Activated CD4-positive, alpha-beta memory T cell treated with anti-CD3 and anti-CD28 coated beads for 36 hours (primary cell): ENCODE results near the gene ANKRD28. TPM values are rescaled to one million over a fixed set of nuclear protein-coding genes. Genes with fewer than 3 reads are reported as not detected.
"Not testable (repeated sequence)": the region's sequence is repeated elsewhere in the genome, so short reads cannot be mapped to it uniquely, and the experiment has no call there.

Experiments used
- CTCF ChIA-PET: fragments of 350-600 bp; sonication (Branson Sonifier 250); formaldehyde crosslinking; loops from one replicate; lab custom pipeline; 2021; ENCODE audit warnings: antibody characterized with exemption, inconsistent platforms; lab: Charles Lee
- POLR2A ChIA-PET: fragments of 350-600 bp; sonication (Branson Sonifier 250); formaldehyde crosslinking; loops from one replicate; lab custom pipeline; 2021; ENCODE audit warnings: antibody characterized with exemption; lab: Charles Lee
- DNase-seq: peaks from one replicate; pipeline ENCODE4 v3.0.0-alpha.2; 2020
- H3K27ac Mint-ChIP-seq: one replicate; pipeline ENCODE4 v1.8.0; 2021; ENCODE audit warnings: mixed read lengths
- H3K27me3 Mint-ChIP-seq: one replicate; pipeline ENCODE4 v1.8.0; 2021; ENCODE audit warnings: mixed read lengths
- H3K36me3 Mint-ChIP-seq: one replicate; pipeline ENCODE4 v1.8.0; 2021; ENCODE audit warnings: mixed read lengths
- H3K4me1 Mint-ChIP-seq: one replicate; pipeline ENCODE4 v1.8.0; 2021; ENCODE audit warnings: low read depth, mixed read lengths
- H3K4me3 Mint-ChIP-seq: one replicate; pipeline ENCODE4 v1.8.0; 2021; ENCODE audit warnings: mild to moderate bottlenecking, mixed read lengths
- H3K9me3 Mint-ChIP-seq: one replicate; pipeline ENCODE4 v1.8.0; 2021; ENCODE audit warnings: mixed read lengths
- intact Hi-C: fragments of 100-400 bp; cut with micrococcal nuclease; formaldehyde crosslinking; loops from one replicate; pipeline ENCODE4 v1.15.1; 2023
- total RNA-seq, 2 experiments: library from RNA; stranded (reverse); gene quantifications; one replicate each; pipeline ENCODE4 v1.2.3, GENCODE V29; 2021

ANKRD28 gene
- total RNA-seq, 2 experiments from 2014 or later = 31.4 to 34.8 TPM

- Mint-ChIP-seq H3K4me1 (peaks cover 41% of the 10 kb centered on the region), H3K36me3 (peaks cover 46% of the 10 kb centered on the region), H3K9me3 (peaks cover 28% of the 10 kb centered on the region), H3K27ac (no peak overlapping the region), H3K4me3 (no peak overlapping the region), H3K27me3 (no peaks in the 10 kb centered on the region)
- intact Hi-C loops = no loop called here
- ChIA-PET POLR2A (interaction anchor here (0.7 kb wide), 1 partner anchor 772 kb away, joined by 3 read pairs; no protein-coding TSS in a partner anchor), CTCF (no interaction called here)
- no peak for DNase-seq
These were observed 53.6 kb downstream of the ANKRD28 start for GRCh38 chr3:15744176-15744575.

GRCh38 chr3:15743587-15744009 is 54.2 kb downstream of the ANKRD28 start:
- DNase-seq = no peak
- POLR2A ChIA-PET = interaction anchor here (0.7 kb wide), 1 partner anchor 772 kb away, joined by 3 read pairs; no protein-coding TSS in a partner anchor
- Mint-ChIP-seq H3K27me3 (no peaks in the 10 kb centered on the region), H3K4me1 (peaks cover 40% of the 10 kb centered on the region), H3K9me3 (peaks cover 34% of the 10 kb centered on the region), H3K27ac (no peak overlapping the region), H3K36me3 (peaks cover 51% of the 10 kb centered on the region), H3K4me3 (no peak overlapping the region)
- CTCF ChIA-PET = no interaction called here
- intact Hi-C loops = no loop called here

- H3K4me3 Mint-ChIP-seq, CTCF ChIA-PET, DNase-seq, intact Hi-C loops, H3K27ac Mint-ChIP-seq, POLR2A ChIA-PET, H3K27me3 Mint-ChIP-seq: not testable (repeated sequence)
- Mint-ChIP-seq H3K9me3 (peaks cover 42% of the 10 kb centered on the region), H3K36me3 (peaks cover 50% of the 10 kb centered on the region), H3K4me1 (peaks cover 29% of the 10 kb centered on the region)
These were observed 55.5 kb downstream of the ANKRD28 start for GRCh38 chr3:15742236-15742635.

GRCh38 chr3:15738616-15739005 is 59.2 kb downstream of the ANKRD28 start:
- H3K27ac Mint-ChIP-seq, CTCF ChIA-PET, H3K4me3 Mint-ChIP-seq, intact Hi-C loops, H3K27me3 Mint-ChIP-seq, H3K4me1 Mint-ChIP-seq, DNase-seq, POLR2A ChIA-PET: not testable (repeated sequence)
- H3K9me3 Mint-ChIP-seq = peaks cover 35% of the 10 kb centered on the region
- H3K36me3 Mint-ChIP-seq = peaks cover 43% of the 10 kb centered on the region

GRCh38 chr3:15731024-15731423 is 66.8 kb downstream of the ANKRD28 start:
- peaks cover 34% of the 10 kb centered on the region for H3K36me3 Mint-ChIP-seq
- no peak overlapping the region for H3K27ac Mint-ChIP-seq
- peaks cover 9% of the 10 kb centered on the region for H3K4me1 Mint-ChIP-seq
- intact Hi-C loops = no loop called here
- no peak overlapping the region for H3K4me3 Mint-ChIP-seq
- no peaks in the 10 kb centered on the region for H3K9me3 Mint-ChIP-seq
- POLR2A ChIA-PET = no interaction called here
- no peak for DNase-seq
- H3K27me3 Mint-ChIP-seq = no peaks in the 10 kb centered on the region
- CTCF ChIA-PET = no interaction called here

GRCh38 chr3:15728766-15729165 is 69.0 kb downstream of the ANKRD28 start:
- Mint-ChIP-seq H3K4me3 (no peak overlapping the region), H3K27me3 (no peaks in the 10 kb centered on the region), H3K36me3 (peaks cover 31% of the 10 kb centered on the region), H3K9me3 (no peaks in the 10 kb centered on the region), H3K4me1 (peaks cover 15% of the 10 kb centered on the region), H3K27ac (no peak overlapping the region)
- DNase-seq = no peak
- ChIA-PET POLR2A (no interaction called here), CTCF (no interaction called here)
- intact Hi-C loops = no loop called here

GRCh38 chr3:15726881-15727280 is 70.9 kb downstream of the ANKRD28 start:
- ChIA-PET CTCF (interaction anchor here (1.4 kb wide), 1 partner anchor 521 kb away, joined by 3 read pairs; no protein-coding TSS in a partner anchor), POLR2A (interaction anchor here (0.6 to 1.6 kb wide), 2 partner anchors 35 to 71 kb away, joined by 3 to 4 read pairs; partner anchors contain the start of gene ANKRD28)
- intact Hi-C loops = no loop called here
- Mint-ChIP-seq H3K36me3 (peaks cover 30% of the 10 kb centered on the region), H3K27ac (no peak overlapping the region), H3K4me3 (no peak overlapping the region), H3K27me3 (no peaks in the 10 kb centered on the region), H3K9me3 (no peaks in the 10 kb centered on the region), H3K4me1 (peaks cover 17% of the 10 kb centered on the region)
- DNase-seq = no peak

GRCh38 chr3:15726043-15726442 is 71.7 kb downstream of the ANKRD28 start:
- ChIA-PET CTCF (interaction anchor here (0.6 to 1.4 kb wide), 3 partner anchors 16 to 522 kb away, joined by 3 to 4 read pairs (median 4); no protein-coding TSS in a partner anchor), POLR2A (interaction anchor here (1.6 kb wide), 1 partner anchor 71 kb away, joined by 3 read pairs; the partner anchor contains the start of gene ANKRD28)
- Mint-ChIP-seq H3K4me1 (peaks cover 17% of the 10 kb centered on the region), H3K27ac (no peak overlapping the region), H3K27me3 (no peaks in the 10 kb centered on the region), H3K9me3 (no peaks in the 10 kb centered on the region), H3K36me3 (peaks cover 28% of the 10 kb centered on the region), H3K4me3 (no peak overlapping the region)
- intact Hi-C loops = no loop called here
- DNase-seq = no peak

GRCh38 chr3:15724446-15724845 is 73.3 kb downstream of the ANKRD28 start:
- Mint-ChIP-seq H3K4me3 (no peak overlapping the region), H3K27ac (no peak overlapping the region), H3K4me1 (peaks cover 17% of the 10 kb centered on the region), H3K9me3 (no peaks in the 10 kb centered on the region), H3K36me3 (peaks cover 34% of the 10 kb centered on the region), H3K27me3 (no peaks in the 10 kb centered on the region)
- intact Hi-C loops = no loop called here
- ChIA-PET CTCF (no interaction called here), POLR2A (no interaction called here)
- DNase-seq = no peak

GRCh38 chr3:15723624-15723884 is 74.2 kb downstream of the ANKRD28 start:
- no peaks in the 10 kb centered on the region for H3K9me3 Mint-ChIP-seq
- CTCF ChIA-PET = interaction anchor here (0.9 kb wide), 1 partner anchor 11 kb away, joined by 3 read pairs; no protein-coding TSS in a partner anchor
- H3K4me3 Mint-ChIP-seq = no peak overlapping the region
- H3K36me3 Mint-ChIP-seq = peaks cover 32% of the 10 kb centered on the region
- POLR2A ChIA-PET = no interaction called here
- H3K27ac Mint-ChIP-seq = no peak overlapping the region
- no peak for DNase-seq
- intact Hi-C loops = no loop called here
- H3K27me3 Mint-ChIP-seq = no peaks in the 10 kb centered on the region
- H3K4me1 Mint-ChIP-seq = peaks cover 17% of the 10 kb centered on the region

GRCh38 chr3:15722877-15723623 is 74.7 kb downstream of the ANKRD28 start:
- Mint-ChIP-seq H3K27ac (no peak overlapping the region), H3K9me3 (no peaks in the 10 kb centered on the region), H3K36me3 (peaks cover 30% of the 10 kb centered on the region), H3K27me3 (no peaks in the 10 kb centered on the region), H3K4me3 (no peak overlapping the region), H3K4me1 (peaks cover 17% of the 10 kb centered on the region)
- ChIA-PET POLR2A (no interaction called here), CTCF (interaction anchor here (0.9 to 1.0 kb wide), 2 partner anchors 10 to 89 kb away, joined by 3 read pairs; no protein-coding TSS in a partner anchor)
- no peak for DNase-seq
- intact Hi-C loops = no loop called here

GRCh38 chr3:15716178-15716577 is 81.6 kb downstream of the ANKRD28 start:
- DNase-seq = no peak
- POLR2A ChIA-PET = interaction anchor here (0.7 kb wide), 1 partner anchor 81 kb away, joined by 3 read pairs; no protein-coding TSS in a partner anchor
- Mint-ChIP-seq H3K27me3 (no peaks in the 10 kb centered on the region), H3K27ac (no peak overlapping the region), H3K4me3 (no peak overlapping the region), H3K9me3 (no peaks in the 10 kb centered on the region), H3K4me1 (no peaks in the 10 kb centered on the region), H3K36me3 (peaks cover 25% of the 10 kb centered on the region)
- intact Hi-C loops = no loop called here
- CTCF ChIA-PET = no interaction called here
